B cell (primary cell): ENCODE data around the gene FAM53B. TPM values are rescaled to one million over a fixed set of nuclear protein-coding genes. Genes with fewer than 3 reads are reported as not detected.

Experiments used
- ATAC-seq: fragments of 200-7000 bp; cut with Tn5 transposase; one replicate; pipeline ENCODE4 v1.10.0; 2021; ENCODE audit warnings: low read depth, mild to moderate bottlenecking, moderate number of reproducible peaks, moderate library complexity
- CTCF ChIA-PET: fragments of 350-600 bp; sonication (Branson Sonifier 250); formaldehyde crosslinking; loops from one replicate; lab custom pipeline; 2021; ENCODE audit warnings: antibody characterized with exemption, inconsistent platforms; lab: Charles Lee
- POLR2A ChIA-PET: fragments of 350-600 bp; sonication (Branson Sonifier 250); formaldehyde crosslinking; loops from one replicate; lab custom pipeline; 2021; ENCODE audit warnings: antibody characterized with exemption; lab: Charles Lee
- DNase-seq: peaks from one replicate; pipeline ENCODE4 v3.0.0; 2013
- H2AFZ ChIP-seq: 2 replicates; pipeline ENCODE4 v1.6.1; 2012; ENCODE audit warnings: mild to moderate bottlenecking, low read depth, low read length; ENCODE audit not compliant: insufficient read depth, poor library complexity, severe bottlenecking
- H3K27ac ChIP-seq, 2 donors: 1 replicate in 1 of 2; 2 replicates in 1 of 2; pipeline ENCODE4 v1.5.1; 2012 to 2013; ENCODE audit warnings: low read length in 2 of 2, mild to moderate bottlenecking in 2 of 2, moderate library complexity in 1 of 2
- H3K27me3 ChIP-seq, 4 experiments: fragments of 200-600 bp in 1 of 4; sonication (generic) in 1 of 4; replicated peaks in 1 of 4; 1 replicate in 2 of 4; 2 replicates in 2 of 4; pipeline versions ENCODE4 v1.6.1 to v1.7.0; 2013 to 2016; ENCODE audit warnings: low read length in 3 of 4, mild to moderate bottlenecking in 2 of 4, mixed read lengths in 1 of 4, moderate library complexity in 1 of 4; ENCODE audit not compliant: insufficient read depth in 4 of 4, control insufficient read depth in 3 of 4; ENCODE audit errors: control extremely low read depth in 1 of 4
- H3K36me3 ChIP-seq, 2 experiments: replicated peaks in 1 of 2; 1 replicate in 1 of 2; 2 replicates in 1 of 2; pipeline versions ENCODE4 v1.6.1 to v1.7.1; 2013; ENCODE audit warnings: low read length in 1 of 2; ENCODE audit not compliant: insufficient read depth in 2 of 2, control insufficient read depth in 1 of 2; ENCODE audit errors: control extremely low read depth in 1 of 2, extremely low read depth in 1 of 2
- H3K4me1 ChIP-seq, 2 donors: fragments of 200-600 bp in 1 of 2; sonication (generic) in 1 of 2; 1 replicate in 1 of 2; 2 replicates in 1 of 2; pipeline versions ENCODE4 v1.5.1 to v1.6.1; 2013 to 2017; ENCODE audit warnings: low read length in 2 of 2; ENCODE audit not compliant: control insufficient read depth in 2 of 2, insufficient read depth in 2 of 2
- H3K4me2 ChIP-seq: replicated peaks from 2 replicates; pipeline ENCODE3; 2012; ENCODE audit warnings: mild to moderate bottlenecking, low read depth, low read length; ENCODE audit not compliant: poor library complexity, severe bottlenecking
- H3K4me3 ChIP-seq, 5 experiments: fragments of 200-600 bp in 1 of 5; sonication (generic) in 1 of 5; 1 replicate in 3 of 5; 2 replicates in 2 of 5; pipeline versions ENCODE4 v1.5.1 to v1.7.0; 2011 to 2016; ENCODE audit warnings: low read length in 4 of 5, mild to moderate bottlenecking in 4 of 5, low read depth in 2 of 5, control low read depth in 1 of 5, moderate library complexity in 1 of 5; ENCODE audit not compliant: insufficient read depth in 1 of 5; ENCODE audit errors: control extremely low read depth in 1 of 5, extremely low read depth in 1 of 5
- H3K79me2 ChIP-seq: fragments of 200-600 bp; sonication (generic); one replicate; pipeline ENCODE4 v1.6.0; 2016; ENCODE audit warnings: low read length; ENCODE audit not compliant: control insufficient read depth, insufficient read depth
- H3K9ac ChIP-seq: fragments of 200-600 bp; sonication (generic); 2 replicates; pipeline ENCODE4 v1.6.1; 2017; ENCODE audit warnings: mild to moderate bottlenecking, low read length, moderate library complexity
- H3K9me3 ChIP-seq, 3 donors: one replicate each; pipeline versions ENCODE4 v1.6.1 to v1.7.1; 2013; ENCODE audit warnings: low read length in 2 of 3; ENCODE audit not compliant: control insufficient read depth in 2 of 3, insufficient read depth in 1 of 3; ENCODE audit errors: control extremely low read depth in 1 of 3
- H4K20me1 ChIP-seq: 2 replicates; pipeline ENCODE4 v1.6.0; 2012; ENCODE audit warnings: mild to moderate bottlenecking, low read length; ENCODE audit not compliant: insufficient read depth, control insufficient read depth, poor library complexity, severe bottlenecking
- H3K27ac Mint-ChIP-seq: one replicate; pipeline ENCODE4 v1.8.0; 2021; ENCODE audit warnings: mixed read lengths
- H3K27me3 Mint-ChIP-seq: one replicate; pipeline ENCODE4 v1.8.0; 2021; ENCODE audit warnings: mixed read lengths
- H3K4me1 Mint-ChIP-seq: one replicate; pipeline ENCODE4 v1.8.0; 2021; ENCODE audit warnings: mixed read lengths
- H3K4me3 Mint-ChIP-seq: one replicate; pipeline ENCODE4 v1.8.0; 2021; ENCODE audit warnings: mixed read lengths
- H3K9me3 Mint-ChIP-seq: one replicate; pipeline ENCODE4 v1.8.0; 2022; ENCODE audit warnings: mixed read lengths; ENCODE audit not compliant: insufficient read depth
- EZH2 ChIP-seq: IDR thresholded peaks from 2 replicates; pipeline ENCODE4 v1.6.1; 2012; ENCODE audit warnings: borderline replicate concordance, low read depth, mild to moderate bottlenecking, moderate library complexity, low read length; ENCODE audit not compliant: insufficient read depth, poor library complexity, severe bottlenecking
- WGBS: methylation state at CpG from one replicate; pipeline ENCODE4 v1.1.5; 2013; ENCODE audit warnings: missing lambda C conversion rate; ENCODE audit not compliant: insufficient coverage; 5-methylcytosine and 5-hydroxymethylcytosine counted together
- intact Hi-C: fragments of 100-400 bp; cut with micrococcal nuclease; formaldehyde crosslinking; loops from one replicate; pipeline ENCODE4 v1.10.0; 2022
- polyA plus RNA-seq: library from polyadenylated mRNA; depleted of rRNA; stranded (reverse); fragments of >200 nt; gene quantifications from 2 replicates; pipeline ENCODE4 v1.2.3, GENCODE V29; 2012
- total RNA-seq, 2 donors: library from RNA; stranded (reverse); fragments of 120-200 nt in 1 of 2; gene quantifications; 1 replicate in 1 of 2; 2 replicates in 1 of 2; pipeline versions ENCODE4 v1.2.3 to v1.2.4, GENCODE V29; 2013 to 2022
- TF ChIP-seq, protein P1 (sequence below): fragments of 200-600 bp; IDR thresholded peaks from one replicate; pipeline ENCODE4 v1.8.0; 2022; ENCODE audit warnings: antibody characterized with exemption, mild to moderate bottlenecking

Gene FAM53B
- total and polyA plus RNA-seq, 2 donors (not counting 1 experiment from before 2014, with no cell fraction given) = 51.2 to 186 TPM

DNA sequence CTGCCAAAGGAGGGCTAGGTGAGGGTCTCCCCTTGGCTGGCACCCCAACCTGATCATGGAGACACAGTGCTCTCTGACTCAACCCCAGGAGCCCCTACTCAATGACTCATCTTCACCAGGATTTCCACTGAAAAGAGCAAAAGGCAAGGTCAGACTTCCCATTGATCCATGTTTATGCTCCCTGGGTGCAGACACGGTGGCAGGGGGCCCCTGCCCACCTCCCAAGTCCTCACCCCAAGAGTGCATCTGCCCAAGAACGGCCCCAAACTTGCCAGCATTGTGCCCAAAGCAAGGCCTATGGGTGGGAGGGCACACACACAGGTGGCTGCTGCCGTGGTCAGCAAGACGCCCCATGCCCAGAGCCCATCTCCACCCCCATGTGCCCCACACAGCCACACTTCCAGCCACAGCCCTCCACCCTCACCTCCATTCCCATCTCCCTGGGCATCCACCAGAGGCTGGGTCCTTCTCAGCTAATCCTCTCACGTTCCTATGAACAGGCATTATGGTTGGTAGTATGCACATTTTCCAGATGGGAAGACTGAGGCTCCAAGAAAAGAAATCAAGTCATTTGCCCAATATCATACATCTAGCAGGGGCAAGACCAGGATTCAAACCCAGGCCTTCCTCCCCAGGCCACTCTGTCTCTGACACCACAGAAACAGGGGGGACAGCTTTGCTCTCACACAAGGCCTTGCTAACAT, 31.3 kb downstream of the FAM53B start:
- peak overlapping the region in 1 of 2 donors; percentile 32 for H3K27ac ChIP-seq
- peaks cover 99% of the 10 kb centered on the region for H4K20me1 ChIP-seq
- Mint-ChIP-seq H3K27ac (peak overlapping the region; percentile 71), H3K4me1 (peaks cover 90% of the 10 kb centered on the region), H3K27me3 (no peaks in the 10 kb centered on the region), H3K9me3 (no peaks in the 10 kb centered on the region), H3K4me3 (no peak overlapping the region)
- no peak overlapping the region for H3K4me2 ChIP-seq
- 95% methylated on average over 4 of the region's 5 CpGs for WGBS
- H3K27me3 ChIP-seq = no peaks in the 10 kb centered on the region
- TF ChIP-seq, protein P1, sequence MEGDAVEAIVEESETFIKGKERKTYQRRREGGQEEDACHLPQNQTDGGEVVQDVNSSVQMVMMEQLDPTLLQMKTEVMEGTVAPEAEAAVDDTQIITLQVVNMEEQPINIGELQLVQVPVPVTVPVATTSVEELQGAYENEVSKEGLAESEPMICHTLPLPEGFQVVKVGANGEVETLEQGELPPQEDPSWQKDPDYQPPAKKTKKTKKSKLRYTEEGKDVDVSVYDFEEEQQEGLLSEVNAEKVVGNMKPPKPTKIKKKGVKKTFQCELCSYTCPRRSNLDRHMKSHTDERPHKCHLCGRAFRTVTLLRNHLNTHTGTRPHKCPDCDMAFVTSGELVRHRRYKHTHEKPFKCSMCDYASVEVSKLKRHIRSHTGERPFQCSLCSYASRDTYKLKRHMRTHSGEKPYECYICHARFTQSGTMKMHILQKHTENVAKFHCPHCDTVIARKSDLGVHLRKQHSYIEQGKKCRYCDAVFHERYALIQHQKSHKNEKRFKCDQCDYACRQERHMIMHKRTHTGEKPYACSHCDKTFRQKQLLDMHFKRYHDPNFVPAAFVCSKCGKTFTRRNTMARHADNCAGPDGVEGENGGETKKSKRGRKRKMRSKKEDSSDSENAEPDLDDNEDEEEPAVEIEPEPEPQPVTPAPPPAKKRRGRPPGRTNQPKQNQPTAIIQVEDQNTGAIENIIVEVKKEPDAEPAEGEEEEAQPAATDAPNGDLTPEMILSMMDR = no peak
- no peak for TF ChIP-seq EZH2
- H2AFZ ChIP-seq = no peak overlapping the region
- peaks cover 2 to 54% of the 10 kb centered on the region in 2 experiments for H3K36me3 ChIP-seq
- CTCF ChIA-PET = interaction anchor here (1.1 to 1.4 kb wide), 5 partner anchors 16 to 179 kb away, joined by 3 to 7 read pairs (median 5); no protein-coding TSS in a partner anchor
- intact Hi-C loops = no loop called here
- peaks cover 100% of the 10 kb centered on the region for H3K79me2 ChIP-seq
- no peak overlapping the region for H3K9ac ChIP-seq
- no peak for ATAC-seq
- peaks cover 86 to 94% of the 10 kb centered on the region in 2 donors for H3K4me1 ChIP-seq
- DNase-seq = no peak
- no peak overlapping the region for H3K4me3 ChIP-seq
- no peaks in the 10 kb centered on the region for H3K9me3 ChIP-seq
- POLR2A ChIA-PET = interaction anchor here (1.5 kb wide), 1 partner anchor 28 kb away, joined by 6 read pairs; no protein-coding TSS in a partner anchor

DNA sequence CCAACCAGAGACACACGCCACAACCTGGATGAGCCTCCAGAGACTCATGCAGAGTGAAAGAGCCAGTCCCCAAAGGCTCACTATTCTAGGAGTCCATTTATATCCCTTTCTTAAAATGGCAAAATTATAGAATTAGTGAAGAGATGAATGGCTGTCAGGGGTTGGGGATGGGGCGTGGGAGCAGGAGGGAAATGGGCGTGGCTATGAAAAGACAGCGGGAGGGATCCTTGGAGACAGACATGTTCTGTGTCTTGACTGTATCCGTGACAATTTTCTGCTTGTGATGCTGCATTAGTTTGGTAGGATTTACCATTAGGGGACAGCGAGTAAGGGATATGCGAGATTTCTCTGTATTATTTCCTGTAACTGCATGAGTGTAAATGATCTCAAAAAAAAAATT, 33.0 kb downstream of the FAM53B start:
- Mint-ChIP-seq H3K27me3 (no peaks in the 10 kb centered on the region), H3K27ac (peak overlapping the region; percentile 77), H3K9me3 (no peaks in the 10 kb centered on the region), H3K4me3 (peak overlapping the region; percentile 32), H3K4me1 (peaks cover 87% of the 10 kb centered on the region)
- Histone ChIP-seq H3K36me3 (peaks cover 2 to 54% of the 10 kb centered on the region in 2 experiments), H3K4me1 (peaks cover 82 to 94% of the 10 kb centered on the region in 2 donors), H3K79me2 (peaks cover 100% of the 10 kb centered on the region), H4K20me1 (peaks cover 99% of the 10 kb centered on the region), H3K4me2 (peak overlapping the region; percentile 35), H2AFZ (no peak overlapping the region), H3K4me3 (no peak overlapping the region), H3K9ac (no peak overlapping the region), H3K27ac (peak overlapping the region in 1 of 2 donors; percentile 61), H3K9me3 (no peaks in the 10 kb centered on the region), H3K27me3 (no peaks in the 10 kb centered on the region)
- DNase-seq (no peak), ATAC-seq (no peak)
- TF ChIP-seq, protein P1 = no peak
- no peak for TF ChIP-seq EZH2
- intact Hi-C loops = no loop called here
- 78% methylated on average over 2 of the region's 7 CpGs for WGBS
- ChIA-PET CTCF (interaction anchor here (1.4 kb wide), 1 partner anchor 30 kb away, joined by 5 read pairs; no protein-coding TSS in a partner anchor), POLR2A (no interaction called here)
